ENCODE measurements around the gene HADHA.

HADHA gene

GRCh38 chr2:26223018-26223417 is 21.4 kb downstream of the HADHA start:
- TF ChIP-seq SIN3A (IDR thresholded peaks at IDR 0.05; ENCODE audit: borderline replicate concordance, insufficient read depth, low read length) (no peak), REST (IDR thresholded peaks at IDR 0.05; ENCODE audit: insufficient read depth in 1 of 2, low read depth in 2 of 2, low read length in 2 of 2) (no peak), POLR2AphosphoS5 (IDR thresholded peaks at IDR 0.05; ENCODE audit: low read depth, low read length) (no peak), TAF1 (IDR thresholded peaks at IDR 0.05; ENCODE audit: borderline replicate concordance, insufficient read depth, low read length) (no peak), FOXP2 (optimal IDR thresholded peaks at IDR 0.05; ENCODE audit: borderline replicate concordance, extremely low read depth, extremely low read length, insufficient read depth) (no peak)

GRCh38 chr2:26217720-26218119 is 26.7 kb downstream of the HADHA start:
- no peak for TF ChIP-seq FOXP2 (optimal IDR thresholded peaks at IDR 0.05; ENCODE audit: borderline replicate concordance, extremely low read depth, extremely low read length, insufficient read depth)
- no peak for TF ChIP-seq POLR2AphosphoS5 (IDR thresholded peaks at IDR 0.05; ENCODE audit: low read depth, low read length)
- TF ChIP-seq TAF1 (IDR thresholded peaks at IDR 0.05; ENCODE audit: borderline replicate concordance, insufficient read depth, low read length), result no peak
- TF ChIP-seq REST (IDR thresholded peaks at IDR 0.05; ENCODE audit: insufficient read depth in 1 of 2, low read depth in 2 of 2, low read length in 2 of 2), result no peak
- TF ChIP-seq SIN3A (IDR thresholded peaks at IDR 0.05; ENCODE audit: borderline replicate concordance, insufficient read depth, low read length), result no peak

GRCh38 chr2:26216587-26216986 is 27.8 kb downstream of the HADHA start:
- TF ChIP-seq POLR2AphosphoS5 (IDR thresholded peaks at IDR 0.05; ENCODE audit: low read depth, low read length) (no peak), REST (IDR thresholded peaks at IDR 0.05; ENCODE audit: insufficient read depth in 1 of 2, low read depth in 2 of 2, low read length in 2 of 2) (no peak), TAF1 (IDR thresholded peaks at IDR 0.05; ENCODE audit: borderline replicate concordance, insufficient read depth, low read length) (no peak), SIN3A (IDR thresholded peaks at IDR 0.05; ENCODE audit: borderline replicate concordance, insufficient read depth, low read length) (no peak), FOXP2 (optimal IDR thresholded peaks at IDR 0.05; ENCODE audit: borderline replicate concordance, extremely low read depth, extremely low read length, insufficient read depth) (no peak)

- TF ChIP-seq TAF1 (IDR thresholded peaks at IDR 0.05; ENCODE audit: borderline replicate concordance, insufficient read depth, low read length) (no peak), FOXP2 (optimal IDR thresholded peaks at IDR 0.05; ENCODE audit: borderline replicate concordance, extremely low read depth, extremely low read length, insufficient read depth) (no peak), SIN3A (IDR thresholded peaks at IDR 0.05; ENCODE audit: borderline replicate concordance, insufficient read depth, low read length) (no peak), POLR2AphosphoS5 (IDR thresholded peaks at IDR 0.05; ENCODE audit: low read depth, low read length) (no peak), REST (IDR thresholded peaks at IDR 0.05; ENCODE audit: insufficient read depth in 1 of 2, low read depth in 2 of 2, low read length in 2 of 2) (no peak)
Observed at GRCh38 chr2:26215833-26216232, 28.6 kb downstream of the HADHA start.

GRCh38 chr2:26214759-26215158 is 29.7 kb downstream of the HADHA start:
- no peak for TF ChIP-seq SIN3A (IDR thresholded peaks at IDR 0.05; ENCODE audit: borderline replicate concordance, insufficient read depth, low read length)
- TF ChIP-seq TAF1 (IDR thresholded peaks at IDR 0.05; ENCODE audit: borderline replicate concordance, insufficient read depth, low read length), result no peak
- no peak for TF ChIP-seq REST (IDR thresholded peaks at IDR 0.05; ENCODE audit: insufficient read depth in 1 of 2, low read depth in 2 of 2, low read length in 2 of 2)
- TF ChIP-seq POLR2AphosphoS5 (IDR thresholded peaks at IDR 0.05; ENCODE audit: low read depth, low read length), result no peak
- no peak for TF ChIP-seq FOXP2 (optimal IDR thresholded peaks at IDR 0.05; ENCODE audit: borderline replicate concordance, extremely low read depth, extremely low read length, insufficient read depth)
